Measurements from ENCODE around the gene DVL2. TPM values are rescaled to one million over a fixed set of nuclear protein-coding genes. Genes with fewer than 3 reads are reported as not detected.

The DVL2 gene
- total and polyA plus RNA-seq, 2 donors (not counting 3 experiments of a cell fraction or from before 2014, with no cell fraction given): 17.2 to 55.9 TPM

DNA sequence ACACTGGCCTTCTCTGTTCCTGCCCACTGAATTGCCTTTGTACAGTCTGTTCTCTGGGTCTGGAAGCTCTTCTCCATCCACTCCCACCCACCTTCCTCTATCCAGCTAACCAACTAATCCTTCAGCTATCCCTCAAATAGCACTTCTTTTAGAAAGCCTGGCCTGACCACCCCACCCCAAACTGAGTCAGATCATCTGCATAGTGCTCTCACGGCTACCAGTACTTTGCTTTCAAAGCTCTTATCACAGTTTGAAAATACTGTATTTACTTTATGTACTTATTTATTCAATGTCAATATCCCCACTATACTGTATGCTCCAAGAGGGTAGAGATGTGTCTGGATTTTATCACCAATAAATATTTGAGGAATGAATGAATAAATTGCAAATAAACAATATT is 32.5 kb upstream of the DVL2 start:
- TF ChIP-seq GATA2 (IDR thresholded peaks at IDR 0.05; ENCODE audit: insufficient read depth, insufficient read length, low read depth, low read length) (no peak), POLR2AphosphoS5 (IDR thresholded peaks at IDR 0.05; ENCODE audit: insufficient read depth, low read depth, low read length) (no peak), FOS (IDR thresholded peaks at IDR 0.05; ENCODE audit: borderline replicate concordance, insufficient read depth, low read length) (no peak), MYC (IDR thresholded peaks at IDR 0.05; ENCODE audit: low read depth, low read length) (no peak), JUN (IDR thresholded peaks at IDR 0.05; ENCODE audit: borderline replicate concordance, insufficient read depth, insufficient read length, low read depth) (no peak), EZH2 (IDR thresholded peaks at IDR 0.05; ENCODE audit: borderline replicate concordance, low read depth, low read length, severe bottlenecking) (no peak), POLR2A (IDR thresholded peaks at IDR 0.05; ENCODE audit: low read depth, low read length) (no peak)
- TF ChIP-seq, protein P1, sequence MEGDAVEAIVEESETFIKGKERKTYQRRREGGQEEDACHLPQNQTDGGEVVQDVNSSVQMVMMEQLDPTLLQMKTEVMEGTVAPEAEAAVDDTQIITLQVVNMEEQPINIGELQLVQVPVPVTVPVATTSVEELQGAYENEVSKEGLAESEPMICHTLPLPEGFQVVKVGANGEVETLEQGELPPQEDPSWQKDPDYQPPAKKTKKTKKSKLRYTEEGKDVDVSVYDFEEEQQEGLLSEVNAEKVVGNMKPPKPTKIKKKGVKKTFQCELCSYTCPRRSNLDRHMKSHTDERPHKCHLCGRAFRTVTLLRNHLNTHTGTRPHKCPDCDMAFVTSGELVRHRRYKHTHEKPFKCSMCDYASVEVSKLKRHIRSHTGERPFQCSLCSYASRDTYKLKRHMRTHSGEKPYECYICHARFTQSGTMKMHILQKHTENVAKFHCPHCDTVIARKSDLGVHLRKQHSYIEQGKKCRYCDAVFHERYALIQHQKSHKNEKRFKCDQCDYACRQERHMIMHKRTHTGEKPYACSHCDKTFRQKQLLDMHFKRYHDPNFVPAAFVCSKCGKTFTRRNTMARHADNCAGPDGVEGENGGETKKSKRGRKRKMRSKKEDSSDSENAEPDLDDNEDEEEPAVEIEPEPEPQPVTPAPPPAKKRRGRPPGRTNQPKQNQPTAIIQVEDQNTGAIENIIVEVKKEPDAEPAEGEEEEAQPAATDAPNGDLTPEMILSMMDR (IDR thresholded peaks at IDR 0.05; ENCODE audit: extremely low read depth in 1 of 2, insufficient read depth in 1 of 2, low read depth in 1 of 2, low read length in 2 of 2): no peak
- TF ChIP-seq, protein P2, sequence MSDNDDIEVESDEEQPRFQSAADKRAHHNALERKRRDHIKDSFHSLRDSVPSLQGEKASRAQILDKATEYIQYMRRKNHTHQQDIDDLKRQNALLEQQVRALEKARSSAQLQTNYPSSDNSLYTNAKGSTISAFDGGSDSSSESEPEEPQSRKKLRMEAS (IDR thresholded peaks at IDR 0.05; ENCODE audit: insufficient read depth, insufficient read length): no peak
- no peak overlapping the region for H2AFZ ChIP-seq (ENCODE audit: low read depth, low read length)
- no peak overlapping the region for H3K4me2 ChIP-seq (ENCODE audit: insufficient read depth, low read length)

More for the DNA sequence above, 32.5 kb upstream of the DVL2 start:
- H3K4me3 ChIP-seq (replicated peaks in 1 of 3; ENCODE audit: insufficient read depth in 1 of 3, low read depth in 1 of 3, low read length in 3 of 3): no peak overlapping the region
- H3K36me3 ChIP-seq (ENCODE audit: control insufficient read depth in 2 of 2, extremely low read depth in 1 of 2, insufficient read depth in 2 of 2, low read length in 2 of 2): no peaks in the 10 kb centered on the region
- no peaks in the 10 kb centered on the region for H4K20me1 ChIP-seq (replicated peaks; ENCODE audit: control insufficient read depth, extremely low read depth, insufficient read depth, low read length)
- dilution Hi-C loops (cut with MboI; ENCODE audit: extremely low pct_ligation_motif_present, low sequenced_read_pairs): no loop called here
- peaks cover 25% of the 10 kb centered on the region for H3K4me1 ChIP-seq (ENCODE audit: control insufficient read depth, extremely low read depth, insufficient read depth, low read length)
- H3K79me2 ChIP-seq (ENCODE audit: control insufficient read depth, insufficient read depth, low read length): no peaks in the 10 kb centered on the region
- H3K9ac ChIP-seq (replicated peaks; ENCODE audit: extremely low read depth, insufficient read depth, low read length): no peak overlapping the region
- ChIA-PET CTCF (interaction anchor here (0.9 to 2.9 kb wide), 4 partner anchors 15 to 46 kb away, joined by 3 to 14 read pairs (median 3); partner anchors contain the start of gene SLC2A4), POLR2A (no interaction called here)
- BruUV-seq (replicated peaks): no TSS peak
- DNase-seq (ENCODE audit: low read depth, low spot score) (no peak), FAIRE-seq (no peak)
- no peak overlapping the region for H3K27ac ChIP-seq (ENCODE audit: insufficient read depth, low read depth, low read length)
- H3K27me3 ChIP-seq (ENCODE audit: control insufficient read depth in 2 of 2, insufficient read depth in 2 of 2, low read length in 2 of 2): peaks cover 0 to 3% of the 10 kb centered on the region in 2 experiments
- no peaks in the 10 kb centered on the region for H3K9me3 ChIP-seq (replicated peaks; ENCODE audit: control insufficient read depth, insufficient read depth, low read length)
- H3K9me1 ChIP-seq (replicated peaks; ENCODE audit: control insufficient read depth, extremely low read depth, insufficient read depth, low read length): no peaks in the 10 kb centered on the region
- intact Hi-C loops (cut with micrococcal nuclease): no loop called here

Data from endothelial cell of umbilical vein (primary cell).